H1 (cell line): Measurements from ENCODE around the gene REM2. TPM values are rescaled to one million over a fixed set of nuclear protein-coding genes. Genes with fewer than 3 reads are reported as not detected.

Experiments
- CTCF ChIA-PET: fragments of 300-600 bp; sonication (Branson Sonifier 250); formaldehyde crosslinking; loops from one replicate; lab custom pipeline; 2021; ENCODE audit not compliant: partially characterized antibody; lab: Charles Lee
- POLR2A ChIA-PET: fragments of 300-600 bp; sonication (Branson Sonifier 250); formaldehyde crosslinking; loops from one replicate; lab custom pipeline; 2021; ENCODE audit warnings: inconsistent platforms; ENCODE audit not compliant: partially characterized antibody; lab: Charles Lee
- DNase-seq, 2 experiments: peaks; one replicate each; pipeline versions ENCODE4 v3.0.0 to v3.0.0-alpha.2; 2010 to 2022; ENCODE audit warnings: low spot score in 2 of 2, low read depth in 1 of 2, mixed read lengths in 1 of 2
- FAIRE-seq: peaks from 2 replicates; lab custom pipeline; 2011; peaks lifted over from hg19 to GRCh38; lab: Jason Lieb, UNC
- H2AFZ ChIP-seq: 2 replicates; pipeline ENCODE4 v1.8.1; 2012; ENCODE audit warnings: low read length, inconsistent platforms
- H2AK5ac ChIP-seq: 2 replicates; pipeline ENCODE4 v1.6.1; 2013; ENCODE audit warnings: low read depth, low read length
- H2BK120ac ChIP-seq: replicated peaks from 2 replicates; pipeline ENCODE3; 2013; ENCODE audit warnings: low read depth, low read length, inconsistent platforms
- H2BK12ac ChIP-seq: 2 replicates; pipeline ENCODE4 v1.6.1; 2013; ENCODE audit warnings: low read depth, low read length
- H2BK15ac ChIP-seq: 2 replicates; pipeline ENCODE4 v1.6.1; 2013; ENCODE audit warnings: low read length
- H2BK20ac ChIP-seq: 2 replicates; pipeline ENCODE4 v1.6.1; 2013; ENCODE audit warnings: low read length
- H2BK5ac ChIP-seq: 2 replicates; pipeline ENCODE4 v1.6.1; 2013; ENCODE audit warnings: low read depth, low read length
- H3K14ac ChIP-seq: 2 replicates; pipeline ENCODE4 v1.6.1; 2013; ENCODE audit warnings: inconsistent platforms; ENCODE audit not compliant: insufficient read length
- H3K18ac ChIP-seq: 2 replicates; pipeline ENCODE4 v1.6.1; 2013; ENCODE audit warnings: low read length; ENCODE audit errors: extremely low read depth
- H3K23ac ChIP-seq: 2 replicates; pipeline ENCODE4 v1.6.1; 2013; ENCODE audit warnings: inconsistent platforms; ENCODE audit not compliant: insufficient read length
- H3K23me2 ChIP-seq: 2 replicates; pipeline ENCODE4 v1.6.1; 2013; ENCODE audit warnings: low read depth, low read length
- H3K27ac ChIP-seq: 2 replicates; pipeline ENCODE4 v1.6.1; 2011; ENCODE audit warnings: low read depth, low read length, inconsistent platforms
- H3K27me3 ChIP-seq, 4 experiments: replicated peaks in 1 of 4; 1 replicate in 1 of 4; 2 replicates in 3 of 4; pipeline versions ENCODE4 v1.6.1 to v1.8.1; 2011 to 2013; ENCODE audit warnings: low read length in 3 of 4, mild to moderate bottlenecking in 3 of 4, inconsistent platforms in 2 of 4, mixed read lengths in 2 of 4, moderate library complexity in 1 of 4; ENCODE audit not compliant: control insufficient read depth in 3 of 4, insufficient read depth in 3 of 4; ENCODE audit errors: extremely low read depth in 1 of 4
- H3K36me3 ChIP-seq, 4 experiments: 2 replicates each; pipeline versions ENCODE4 v1.6.1 to v1.8.1; 2011 to 2013; ENCODE audit warnings: mild to moderate bottlenecking in 4 of 4, low read length in 3 of 4, moderate library complexity in 2 of 4, control low read depth in 1 of 4, inconsistent platforms in 1 of 4; ENCODE audit not compliant: insufficient read depth in 4 of 4, control insufficient read depth in 2 of 4
- H3K4ac ChIP-seq: replicated peaks from 2 replicates; pipeline ENCODE3; 2013; ENCODE audit warnings: low read length, low read depth, mixed read lengths, inconsistent platforms; ENCODE audit not compliant: insufficient read length
- H3K4me1 ChIP-seq, 4 experiments: replicated peaks in 1 of 4; 1 replicate in 1 of 4; 2 replicates in 3 of 4; pipeline versions ENCODE4 v1.6.1 to v1.8.1; 2011 to 2013; ENCODE audit warnings: low read length in 3 of 4, inconsistent platforms in 2 of 4, mixed read lengths in 1 of 4; ENCODE audit not compliant: insufficient read depth in 4 of 4, control insufficient read depth in 3 of 4
- H3K4me2 ChIP-seq, 2 experiments: 2 replicates each; pipeline versions ENCODE4 v1.6.1 to v1.8.1; 2011 to 2013; ENCODE audit warnings: low read depth in 2 of 2, low read length in 2 of 2, control low read depth in 1 of 2, inconsistent platforms in 1 of 2, mild to moderate bottlenecking in 1 of 2; ENCODE audit not compliant: insufficient read depth in 1 of 2
- H3K4me3 ChIP-seq, 4 experiments: fragments of 200-600, 300-600 bp in 1 of 4; sonication (generic), shearing (Covaris generic), sonication (Bioruptor Twin) in 1 of 4; 2 replicates each; pipeline versions ENCODE4 v1.5.1 to v1.8.1; 2011 to 2016; ENCODE audit warnings: low read length in 4 of 4, low read depth in 3 of 4, control low read depth in 2 of 4, inconsistent platforms in 2 of 4, mild to moderate bottlenecking in 2 of 4, mixed read lengths in 1 of 4, moderate library complexity in 1 of 4; ENCODE audit not compliant: insufficient read depth in 2 of 4; ENCODE audit errors: extremely low read depth in 1 of 4
- H3K56ac ChIP-seq: replicated peaks from 2 replicates; pipeline ENCODE3; 2013; ENCODE audit warnings: low read depth, mild to moderate bottlenecking, mixed read lengths, low read length, inconsistent platforms; ENCODE audit not compliant: insufficient read length
- H3K79me1 ChIP-seq: 2 replicates; pipeline ENCODE4 v1.6.1; 2013; ENCODE audit warnings: low read depth, low read length, control low read depth
- H3K79me2 ChIP-seq, 2 experiments: 2 replicates each; pipeline versions ENCODE4 v1.6.1 to v1.8.1; 2012 to 2013; ENCODE audit warnings: low read length in 2 of 2, mild to moderate bottlenecking in 2 of 2, inconsistent platforms in 1 of 2; ENCODE audit not compliant: insufficient read depth in 2 of 2, control insufficient read depth in 1 of 2
- H3K9ac ChIP-seq, 4 experiments: replicated peaks in 1 of 4; 1 replicate in 1 of 4; 2 replicates in 3 of 4; pipeline versions ENCODE4 v1.6.1 to v1.8.1; 2011 to 2013; ENCODE audit warnings: low read depth in 3 of 4, low read length in 3 of 4, control low read depth in 2 of 4, mild to moderate bottlenecking in 2 of 4, moderate library complexity in 2 of 4, inconsistent platforms in 1 of 4; ENCODE audit errors: extremely low read depth in 1 of 4
- H3K9me3 ChIP-seq, 2 experiments: 2 replicates each; pipeline versions ENCODE4 v1.6.1 to v1.8.1; 2012 to 2013; ENCODE audit warnings: mild to moderate bottlenecking in 2 of 2, moderate library complexity in 2 of 2, control low read depth in 1 of 2, inconsistent platforms in 1 of 2, low read depth in 1 of 2, low read length in 1 of 2, mixed read lengths in 1 of 2; ENCODE audit not compliant: insufficient read depth in 2 of 2
- H4K20me1 ChIP-seq, 2 experiments: replicated peaks in 1 of 2; 2 replicates each; pipeline versions ENCODE3 to v1.8.1; 2011 to 2013; ENCODE audit warnings: inconsistent platforms in 2 of 2, low read length in 2 of 2, mild to moderate bottlenecking in 1 of 2; ENCODE audit not compliant: insufficient read depth in 2 of 2, control insufficient read depth in 1 of 2
- H4K5ac ChIP-seq: 2 replicates; pipeline ENCODE4 v1.6.1; 2013; ENCODE audit warnings: low read length, low read depth, mixed read lengths, inconsistent platforms; ENCODE audit not compliant: insufficient read length
- H4K8ac ChIP-seq: 2 replicates; pipeline ENCODE4 v1.8.0; 2013; ENCODE audit warnings: mild to moderate bottlenecking, moderate library complexity, low read length, inconsistent platforms; ENCODE audit not compliant: insufficient read depth; ENCODE audit errors: extremely low read depth
- H4K91ac ChIP-seq: replicated peaks from 2 replicates; pipeline ENCODE3; 2013; ENCODE audit warnings: low read length, mixed read lengths, inconsistent platforms; ENCODE audit not compliant: insufficient read length
- BCL11A ChIP-seq, 2 experiments: IDR thresholded peaks; one replicate each; pipeline ENCODE4 v1.6.1; 2011; ENCODE audit warnings: low read depth in 2 of 2, low read length in 2 of 2, mild to moderate bottlenecking in 2 of 2
- CHD1 ChIP-seq: IDR thresholded peaks from 2 replicates; pipeline ENCODE4 v1.6.1; 2012; ENCODE audit warnings: low read depth, low read length, improper control_type of control experiment
- HDAC2 ChIP-seq, 2 experiments: fragments of 300-600 bp in 1 of 2; sonication (generic) in 1 of 2; IDR thresholded peaks; 2 replicates each; pipeline ENCODE4 v1.6.1; 2011 to 2012; ENCODE audit warnings: low read depth in 2 of 2, low read length in 2 of 2, mild to moderate bottlenecking in 2 of 2, moderate library complexity in 2 of 2, borderline replicate concordance in 1 of 2, inconsistent platforms in 1 of 2
- NANOG ChIP-seq: IDR thresholded peaks from 2 replicates; pipeline ENCODE4 v1.6.1; 2011; ENCODE audit warnings: low read length, low read depth, mild to moderate bottlenecking, inconsistent platforms; ENCODE audit not compliant: insufficient read depth, poor library complexity, severe bottlenecking
- POLR2AphosphoS5 ChIP-seq: IDR thresholded peaks from 2 replicates; pipeline ENCODE4 v1.6.1; 2011; ENCODE audit warnings: low read depth, low read length
- RBBP5 ChIP-seq: IDR thresholded peaks from 2 replicates; pipeline ENCODE4 v1.7.1; 2012; ENCODE audit warnings: low read depth, mild to moderate bottlenecking, inconsistent platforms, low read length, moderate library complexity, borderline replicate concordance
- SP2 ChIP-seq: IDR thresholded peaks from 2 replicates; pipeline ENCODE4 v1.6.1; 2012; ENCODE audit warnings: mild to moderate bottlenecking, low read length, inconsistent platforms
- SUZ12 ChIP-seq: fragments of 200-600 bp; sonication (generic); IDR thresholded peaks from 2 replicates; pipeline ENCODE4 v1.6.1; 2012; ENCODE audit warnings: mild to moderate bottlenecking, inconsistent platforms, low read length, moderate library complexity, mixed read lengths
- TAF1 ChIP-seq: IDR thresholded peaks from 2 replicates; pipeline ENCODE4 v1.6.1; 2011; ENCODE audit warnings: mild to moderate bottlenecking, low read depth, low read length
- TAF7 ChIP-seq: optimal IDR thresholded peaks from 2 replicates; pipeline ENCODE3; 2011; ENCODE audit warnings: low read depth, mild to moderate bottlenecking, inconsistent platforms, low read length, moderate library complexity, borderline replicate concordance
- TBP ChIP-seq: IDR thresholded peaks from 2 replicates; pipeline ENCODE4 v1.6.1; 2011; ENCODE audit warnings: low read depth, low read length, improper control_type of control experiment
- USF2 ChIP-seq: IDR thresholded peaks from 2 replicates; pipeline ENCODE4 v1.6.1; 2011; ENCODE audit warnings: low read length, improper control_type of control experiment
- YY1 ChIP-seq: IDR thresholded peaks from 2 replicates; pipeline ENCODE4 v1.6.1; 2011; ENCODE audit warnings: low read depth, mild to moderate bottlenecking, low read length
- WGBS, 2 experiments: shearing (Covaris generic) in 1 of 2; methylation state at CpG; one replicate each; pipeline versions ENCODE4 v1.1.6 to v1.1.7; 2013 to 2015; ENCODE audit warnings: low lambda C conversion rate in 2 of 2, mixed read lengths in 2 of 2, inconsistent platforms in 1 of 2, low coverage in 1 of 2, missing lambda C conversion rate in 1 of 2; ENCODE audit not compliant: insufficient replicate concordance in 2 of 2, insufficient coverage in 1 of 2, insufficient read length in 1 of 2; ENCODE audit errors: extremely low coverage in 1 of 2, missing lambda C conversion rate in 1 of 2; 5-methylcytosine and 5-hydroxymethylcytosine counted together
- polyA plus RNA-seq, 7 experiments: library from polyadenylated mRNA; depleted of rRNA in 3 of 7; stranded (reverse) in 5 of 7; unstranded in 2 of 7; fragments of >200 nt in 5 of 7; fragments of 200-250 nt in 2 of 7; gene quantifications; 1 replicate in 5 of 7; 2 replicates in 1 of 7; 4 replicates in 1 of 7; pipeline versions ENCODE4 v1.2.1 to v1.2.3, GENCODE V29; 2011 to 2013; ENCODE audit warnings: missing spikeins in 2 of 7, mixed read lengths in 2 of 7
- total RNA-seq: library from RNA; stranded (reverse); fragmentation: NEBNext Ultra II Directional; extraction: Animal tissue kit (Norgen Biotek cat#: 25700); gene quantifications from 2 replicates; pipeline ENCODE4 v1.2.1, GENCODE V29; 2021

The REM2 gene
- total and polyA plus RNA-seq, 2 of the 8 experiments (the other 6 are each of a cell fraction or from before 2014, with no cell fraction given), result 1.00 to 1.1 TPM

- Histone ChIP-seq H4K5ac (no peak overlapping the region), H3K18ac (no peak overlapping the region), H3K23ac (no peak overlapping the region), H2BK12ac (no peak overlapping the region), H4K8ac (no peak overlapping the region), H3K23me2 (no peaks in the 10 kb centered on the region), H3K56ac (no peak overlapping the region), H3K4me1 (no peaks in the 10 kb centered on the region), H3K4me3 (no peak overlapping the region), H3K14ac (no peak overlapping the region), H3K79me1 (no peaks in the 10 kb centered on the region), H3K4ac (no peak overlapping the region), H3K27ac (no peak overlapping the region), H3K79me2 (no peaks in the 10 kb centered on the region), H2BK120ac (no peak overlapping the region), H3K9ac (no peak overlapping the region), H4K20me1 (peaks cover 0 to 2% of the 10 kb centered on the region in 2 experiments), H3K36me3 (no peaks in the 10 kb centered on the region), H2BK5ac (no peak overlapping the region), H3K4me2 (no peak overlapping the region), H2BK20ac (no peak overlapping the region), H2AFZ (no peak overlapping the region), H2BK15ac (no peak overlapping the region), H3K27me3 (peaks cover 10 to 30% (median 25%) of the 10 kb centered on the region in 4 experiments), H2AK5ac (no peak overlapping the region), H3K9me3 (no peaks in the 10 kb centered on the region), H4K91ac (no peak overlapping the region)
- DNase-seq (no peak), FAIRE-seq (no peak)
- 88% methylated on average over 4 of the region's 4 CpGs; no CpG with 5 or more reads in 1 of the 2 experiments for WGBS, 2 experiments
- CTCF ChIA-PET, result interaction anchor here (0.6 to 14.9 kb wide), 10 partner anchors 6 to 337 kb away, joined by 3 to 158 read pairs (median 4); partner anchors contain the start of genes LRP10 and REM2
- POLR2A ChIA-PET, result interaction anchor here (1.3 to 1.6 kb wide), 3 partner anchors 22 to 55 kb away, joined by 3 to 5 read pairs (median 3); partner anchors contain the start of genes LRP10 and RBM23
- no peak for TF ChIP-seq HDAC2 (IDR thresholded peaks at IDR 0.05; ENCODE audit: borderline replicate concordance in 1 of 2, low read depth in 2 of 2, low read length in 2 of 2)
- TF ChIP-seq SUZ12, result no peak
- no peak for TF ChIP-seq YY1
- TF ChIP-seq TAF1, result no peak
- no peak for TF ChIP-seq TBP
- TF ChIP-seq USF2, result no peak
- no peak for TF ChIP-seq SP2
- TF ChIP-seq TAF7, result no peak
- no peak for TF ChIP-seq CHD1
- no peak for TF ChIP-seq NANOG
- no peak for TF ChIP-seq RBBP5
- TF ChIP-seq POLR2AphosphoS5, result no peak
- TF ChIP-seq BCL11A (IDR thresholded peaks at IDR 0.05; ENCODE audit: low read depth in 2 of 2, low read length in 2 of 2), result no peak
These were observed 10.7 kb downstream of the REM2 start for GRCh38 chr14:22893706-22894105.
